NT2/D1 (cell line): ENCODE results near the gene LPA.

Experiments used
- DNase-seq: peaks from one replicate; pipeline ENCODE4 v3.0.0-alpha.2; 2011; ENCODE audit warnings: low read depth, low spot score
- H3K27me3 ChIP-seq: 2 replicates; pipeline ENCODE4 v1.6.0; 2011; ENCODE audit warnings: mild to moderate bottlenecking; ENCODE audit not compliant: insufficient read length, insufficient read depth
- H3K36me3 ChIP-seq: 2 replicates; pipeline ENCODE4 v1.6.1; 2011; ENCODE audit warnings: mild to moderate bottlenecking, low read length, mixed read lengths; ENCODE audit not compliant: insufficient read depth, insufficient read length
- H3K4me1 ChIP-seq: 2 replicates; pipeline ENCODE4 v1.5.1; 2011; ENCODE audit not compliant: insufficient read depth, insufficient read length
- H3K4me3 ChIP-seq: 2 replicates; pipeline ENCODE4 v1.5.1; 2011; ENCODE audit warnings: low read depth; ENCODE audit not compliant: insufficient read length
- H3K9ac ChIP-seq: 2 replicates; pipeline ENCODE4 v1.6.0; 2011; ENCODE audit warnings: low read depth; ENCODE audit not compliant: insufficient read length
- H3K9me3 ChIP-seq: 2 replicates; pipeline ENCODE4 v1.5.1; 2011; ENCODE audit warnings: mild to moderate bottlenecking, low read length; ENCODE audit not compliant: insufficient read depth
- SUZ12 ChIP-seq: IDR thresholded peaks from 2 replicates; pipeline ENCODE4 v1.6.1; 2011; ENCODE audit not compliant: insufficient read length, insufficient read depth; ENCODE audit errors: extremely low read depth
- YY1 ChIP-seq: IDR thresholded peaks from 2 replicates; pipeline ENCODE4 v1.6.1; 2011; ENCODE audit not compliant: insufficient read length, insufficient read depth
- ZNF274 ChIP-seq: IDR thresholded peaks from 2 replicates; pipeline ENCODE4 v1.6.1; 2011; ENCODE audit warnings: mild to moderate bottlenecking, low read depth, low read length

LPA gene

DNA sequence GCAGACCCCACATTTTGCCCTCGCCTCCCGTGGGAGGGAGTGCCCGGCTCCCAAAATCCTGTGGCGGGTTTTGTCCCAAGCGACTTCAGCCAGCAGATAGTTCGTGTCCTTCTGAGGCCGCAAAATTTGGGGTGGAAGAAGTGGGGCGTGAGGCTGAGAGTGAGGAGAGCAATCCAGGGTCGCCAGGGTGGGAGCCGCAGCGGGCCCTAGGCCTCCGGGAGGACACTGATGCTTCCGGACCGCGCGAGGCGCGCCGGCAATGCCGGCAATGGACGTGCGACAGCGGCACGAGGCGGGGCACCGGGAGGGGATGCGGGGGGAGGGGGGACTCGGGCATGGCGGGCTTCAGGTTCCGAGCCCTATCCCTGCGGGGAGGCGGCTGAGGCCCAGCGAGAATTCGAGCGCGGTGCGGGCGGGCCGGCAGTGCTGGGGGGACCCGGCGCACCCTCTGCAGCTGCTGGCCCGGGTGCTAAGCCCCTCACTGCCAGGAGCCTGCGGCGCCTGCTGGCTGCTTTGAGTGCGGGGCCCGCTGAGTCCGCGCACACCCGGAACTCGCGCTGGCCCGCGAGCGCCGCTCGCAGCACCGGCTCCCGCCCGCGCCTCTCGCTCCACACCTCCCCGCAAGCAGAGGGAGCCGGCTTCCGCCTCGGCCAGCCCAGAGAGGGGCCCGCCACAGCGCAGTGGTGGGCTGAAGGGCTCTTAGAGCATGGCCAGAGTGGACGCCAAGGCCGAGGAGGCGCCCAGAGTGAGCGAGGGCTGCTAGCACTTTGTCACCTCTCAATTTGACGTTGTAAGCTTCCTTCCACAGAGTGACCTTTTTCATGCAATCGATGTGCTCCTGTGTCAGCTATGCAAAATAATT lies 143.8 kb downstream of the LPA start:
- Histone ChIP-seq H3K27me3 (no peaks in the 10 kb centered on the region), H3K9ac (peak overlapping the region; percentile 85), H3K4me3 (peak overlapping the region; percentile 54), H3K36me3 (no peaks in the 10 kb centered on the region), H3K9me3 (no peaks in the 10 kb centered on the region), H3K4me1 (no peaks in the 10 kb centered on the region)
- TF ChIP-seq YY1, result no peak
- no peak for TF ChIP-seq SUZ12
- TF ChIP-seq ZNF274, result no peak
- peak; percentile 40 for DNase-seq

DNA sequence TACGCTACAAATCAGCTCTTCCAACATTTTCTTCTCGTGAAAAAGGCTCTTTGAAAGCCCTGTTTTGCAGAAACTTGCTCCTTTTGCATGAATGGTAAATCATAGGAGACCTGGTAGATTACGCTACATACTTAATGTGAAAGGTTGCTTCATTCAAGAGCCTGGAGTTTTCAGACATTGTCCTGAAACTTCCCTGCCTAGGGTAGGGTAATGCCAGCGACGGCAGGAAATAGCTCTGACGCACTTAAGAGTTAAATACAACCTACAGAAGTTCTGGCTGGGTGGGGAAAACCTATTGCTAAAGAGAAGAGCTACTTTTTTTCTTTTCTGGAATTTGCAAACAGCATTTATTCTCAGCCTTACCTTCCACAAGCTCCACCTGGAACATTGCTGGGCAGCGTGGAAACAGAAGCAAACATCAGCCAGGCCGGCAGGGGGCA lies 144.5 kb downstream of the LPA start:
- Histone ChIP-seq H3K36me3 (no peaks in the 10 kb centered on the region), H3K9me3 (no peaks in the 10 kb centered on the region), H3K4me1 (no peaks in the 10 kb centered on the region), H3K4me3 (peak overlapping the region; percentile 54), H3K9ac (peak overlapping the region; percentile 85), H3K27me3 (no peaks in the 10 kb centered on the region)
- DNase-seq, result no peak
- no peak for TF ChIP-seq SUZ12
- TF ChIP-seq YY1, result no peak

DNA sequence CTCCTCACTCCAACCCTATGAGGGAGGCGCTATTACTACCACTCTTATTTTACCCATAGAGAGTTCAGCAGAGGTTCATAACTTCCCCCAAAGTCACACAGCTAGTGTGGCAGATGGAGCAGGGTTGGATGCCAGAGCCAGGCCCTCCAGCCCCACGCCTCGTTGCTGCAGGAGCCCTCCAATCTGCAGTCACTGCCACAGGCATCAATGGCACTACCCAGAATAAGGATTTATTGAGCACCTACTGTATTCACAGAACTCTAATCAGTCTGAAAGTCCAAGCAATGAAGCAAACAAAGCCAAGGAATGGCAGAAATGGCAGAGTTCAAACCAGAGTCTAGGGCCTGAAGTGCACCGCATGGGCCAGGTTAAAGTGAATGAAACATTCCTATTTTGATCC lies 144.9 kb downstream of the LPA start:
- Histone ChIP-seq H3K4me1 (no peaks in the 10 kb centered on the region), H3K9me3 (no peaks in the 10 kb centered on the region), H3K9ac (no peak overlapping the region), H3K36me3 (no peaks in the 10 kb centered on the region), H3K4me3 (no peak overlapping the region), H3K27me3 (no peaks in the 10 kb centered on the region)
- no peak for TF ChIP-seq SUZ12
- TF ChIP-seq ZNF274, result no peak
- no peak for TF ChIP-seq YY1
- DNase-seq, result no peak

DNA sequence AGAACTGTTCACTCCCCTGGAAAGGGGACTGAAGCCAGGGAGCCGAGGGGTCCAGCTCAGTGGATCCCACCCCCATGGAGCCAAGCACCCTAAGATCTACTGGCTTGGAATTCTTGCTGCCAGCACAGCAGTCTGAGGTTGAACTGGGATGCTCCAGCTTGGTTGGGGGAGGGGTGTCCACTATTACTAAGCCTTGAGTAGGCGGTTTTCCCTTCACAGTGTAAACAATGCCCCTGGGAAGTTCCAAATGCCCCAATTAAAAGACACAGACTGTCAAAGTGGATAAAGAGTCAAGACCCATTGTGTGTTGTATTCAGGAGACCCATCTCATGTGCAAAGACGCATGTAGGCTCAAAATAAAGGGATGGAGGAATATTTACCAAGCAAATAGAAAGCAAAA lies 150.2 kb downstream of the LPA start:
- Histone ChIP-seq H3K9me3 (no peaks in the 10 kb centered on the region), H3K27me3 (no peaks in the 10 kb centered on the region), H3K9ac (no peak overlapping the region), H3K36me3 (no peaks in the 10 kb centered on the region), H3K4me3 (no peak overlapping the region), H3K4me1 (no peaks in the 10 kb centered on the region)
- DNase-seq, result peak; percentile 11
- TF ChIP-seq ZNF274 (no peak), YY1 (no peak)

DNA sequence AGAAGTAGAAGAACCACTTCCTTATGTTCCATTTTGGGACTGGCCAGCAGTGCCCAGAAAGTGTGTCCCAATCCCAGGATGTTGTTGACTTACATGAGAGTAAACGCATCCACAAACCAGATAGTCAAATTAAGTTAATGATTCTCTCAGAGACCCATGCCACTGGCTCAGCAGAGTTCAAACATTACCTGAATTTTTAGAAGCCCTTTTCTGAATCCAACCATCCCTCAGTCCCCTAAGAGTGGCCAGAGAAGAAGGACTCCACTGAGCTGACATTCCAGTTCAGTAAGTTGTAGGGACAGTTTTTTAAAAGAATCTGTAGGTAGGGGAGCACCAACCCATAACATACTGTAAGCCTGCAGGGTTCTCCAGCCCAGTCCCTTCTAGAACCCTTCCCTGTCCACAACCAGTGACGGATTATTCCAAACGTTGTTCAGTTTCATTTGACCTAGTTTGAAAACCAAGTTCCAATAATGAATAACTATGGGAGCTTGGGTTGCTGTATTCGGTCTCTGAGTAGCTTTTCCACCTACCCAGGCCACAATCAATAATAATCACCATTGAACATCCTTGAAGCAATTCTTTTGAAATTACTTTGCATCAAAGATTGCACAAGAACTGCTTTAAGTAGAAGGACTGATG lies 153.0 kb downstream of the LPA start:
- Histone ChIP-seq H3K9me3 (no peaks in the 10 kb centered on the region), H3K4me3 (no peak overlapping the region), H3K4me1 (peaks cover 2% of the 10 kb centered on the region), H3K9ac (no peak overlapping the region), H3K27me3 (no peaks in the 10 kb centered on the region), H3K36me3 (no peaks in the 10 kb centered on the region)
- TF ChIP-seq ZNF274, result no peak
- no peak for TF ChIP-seq YY1
- no peak for TF ChIP-seq SUZ12
- no peak for DNase-seq

DNA sequence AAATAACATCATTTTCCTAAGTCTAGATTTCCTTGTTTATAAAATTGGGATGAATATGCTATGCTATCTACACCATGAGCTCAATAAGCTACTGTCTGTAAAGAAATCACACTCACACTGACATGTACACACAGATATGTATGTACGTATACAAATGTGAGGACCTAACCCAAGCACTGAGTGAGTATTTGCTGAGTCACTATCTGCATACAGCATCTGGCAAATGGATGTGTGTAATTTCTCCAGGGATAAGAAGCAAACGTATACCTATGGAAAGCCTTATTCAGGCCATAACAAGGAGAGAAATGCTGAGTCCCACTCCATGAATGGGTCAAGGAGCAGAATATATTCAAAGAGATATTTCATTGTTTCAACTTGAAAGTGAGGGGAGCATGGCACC lies 153.9 kb downstream of the LPA start:
- H3K4me1 ChIP-seq, result peaks cover 2% of the 10 kb centered on the region
- no peak for DNase-seq
- TF ChIP-seq SUZ12 (no peak), YY1 (no peak), ZNF274 (no peak)

DNA sequence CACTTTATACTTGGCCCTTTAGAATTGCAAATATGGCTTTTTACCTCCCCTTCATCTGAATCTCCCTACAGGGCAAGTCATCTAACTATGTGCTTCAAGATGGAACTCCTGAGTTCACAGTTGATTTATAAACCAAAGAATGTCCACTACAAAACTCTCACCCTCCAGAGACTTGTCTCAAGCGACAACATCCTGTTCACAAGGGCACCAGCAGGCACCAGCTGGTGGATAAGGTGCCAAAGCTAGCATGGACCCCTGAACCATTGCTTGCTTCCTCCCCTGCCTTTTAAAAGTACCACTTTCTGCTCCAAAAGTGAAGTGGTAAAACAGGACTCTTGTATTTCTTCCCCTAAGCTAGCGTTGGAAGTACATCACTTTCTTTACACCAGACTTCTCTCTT lies 154.5 kb downstream of the LPA start:
- DNase-seq, result no peak
- TF ChIP-seq SUZ12 (no peak), ZNF274 (no peak), YY1 (no peak)
- peaks cover 7% of the 10 kb centered on the region; the same call in 1 of the 2 replicates for H3K9me3 ChIP-seq
- H3K4me3 ChIP-seq, result no peak overlapping the region
- no peaks in the 10 kb centered on the region for H3K27me3 ChIP-seq
- H3K4me1 ChIP-seq, result peaks cover 2% of the 10 kb centered on the region
- H3K36me3 ChIP-seq, result no peaks in the 10 kb centered on the region
- no peak overlapping the region for H3K9ac ChIP-seq

More for the DNA sequence above, 153.9 kb downstream of the LPA start:
- Histone ChIP-seq H3K9ac (no peak overlapping the region), H3K4me3 (no peak overlapping the region), H3K36me3 (no peaks in the 10 kb centered on the region), H3K27me3 (no peaks in the 10 kb centered on the region), H3K9me3 (0 out of 2 replicates have a peak, but pooled peaks cover 1% of the 10 kb centered on the region)
